Measurements from ENCODE around the gene GLI2.

DNA sequence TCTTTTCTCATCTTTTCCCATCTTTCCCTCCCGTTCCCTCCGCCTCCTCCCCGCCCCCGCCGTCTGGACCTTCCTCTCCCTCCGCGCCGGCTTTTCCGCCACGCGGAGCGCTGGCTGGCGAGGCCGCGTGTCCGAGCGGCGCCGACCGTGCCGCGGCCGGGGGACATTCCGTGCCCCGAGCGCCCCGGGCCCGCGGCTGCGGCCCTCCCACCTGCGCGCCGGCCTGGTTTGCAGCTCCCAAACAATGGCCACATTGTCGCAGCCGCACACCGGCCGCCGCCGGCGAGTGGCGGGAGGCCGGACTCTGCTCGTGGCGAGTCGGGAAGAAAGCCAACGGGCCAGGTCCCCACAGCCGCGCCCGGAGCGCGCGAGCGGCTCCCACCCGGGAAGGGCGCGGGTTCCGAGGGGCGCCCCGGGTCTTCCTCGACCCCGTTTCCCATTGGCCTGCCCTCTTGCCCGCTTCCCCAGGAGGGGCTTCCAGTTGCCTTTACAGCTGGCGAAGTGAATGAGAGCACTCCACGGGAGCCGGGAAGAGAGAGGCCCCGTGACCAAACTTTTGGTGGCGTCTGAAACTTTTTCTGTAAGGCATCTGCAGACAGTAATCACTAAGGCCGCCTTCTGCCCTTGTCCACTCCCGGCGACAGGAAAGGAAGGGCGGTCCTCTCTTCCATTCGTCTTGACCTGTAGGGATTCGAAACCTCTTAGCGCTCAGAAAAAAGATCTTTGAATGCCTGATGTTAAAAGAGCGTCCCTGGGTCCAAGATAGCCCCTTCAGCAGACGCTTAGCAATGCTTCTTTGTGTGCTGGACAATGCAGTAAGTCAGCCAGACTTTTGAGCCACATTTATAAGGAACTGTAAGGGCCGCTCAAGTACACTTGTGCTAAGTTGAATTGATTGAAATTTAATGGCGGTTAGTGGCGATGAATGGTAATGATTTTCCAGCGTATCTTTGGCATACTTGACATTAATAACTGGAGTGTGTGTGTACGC, 6.2 kb downstream of the GLI2 start:
- TF ChIP-seq, protein P1, sequence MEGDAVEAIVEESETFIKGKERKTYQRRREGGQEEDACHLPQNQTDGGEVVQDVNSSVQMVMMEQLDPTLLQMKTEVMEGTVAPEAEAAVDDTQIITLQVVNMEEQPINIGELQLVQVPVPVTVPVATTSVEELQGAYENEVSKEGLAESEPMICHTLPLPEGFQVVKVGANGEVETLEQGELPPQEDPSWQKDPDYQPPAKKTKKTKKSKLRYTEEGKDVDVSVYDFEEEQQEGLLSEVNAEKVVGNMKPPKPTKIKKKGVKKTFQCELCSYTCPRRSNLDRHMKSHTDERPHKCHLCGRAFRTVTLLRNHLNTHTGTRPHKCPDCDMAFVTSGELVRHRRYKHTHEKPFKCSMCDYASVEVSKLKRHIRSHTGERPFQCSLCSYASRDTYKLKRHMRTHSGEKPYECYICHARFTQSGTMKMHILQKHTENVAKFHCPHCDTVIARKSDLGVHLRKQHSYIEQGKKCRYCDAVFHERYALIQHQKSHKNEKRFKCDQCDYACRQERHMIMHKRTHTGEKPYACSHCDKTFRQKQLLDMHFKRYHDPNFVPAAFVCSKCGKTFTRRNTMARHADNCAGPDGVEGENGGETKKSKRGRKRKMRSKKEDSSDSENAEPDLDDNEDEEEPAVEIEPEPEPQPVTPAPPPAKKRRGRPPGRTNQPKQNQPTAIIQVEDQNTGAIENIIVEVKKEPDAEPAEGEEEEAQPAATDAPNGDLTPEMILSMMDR (IDR thresholded peaks at IDR 0.05) = no peak
- no peak for TF ChIP-seq POLR2A (IDR thresholded peaks at IDR 0.05)
